Muscle layer of colon (tissue), 2 donors: ENCODE measurements around the gene LRRC55.
"Not testable (repeated sequence)": the region's sequence is repeated elsewhere in the genome, so short reads cannot be mapped to it uniquely, and the experiment has no call there.

Experiments
- H3K27ac ChIP-seq: one replicate; pipeline ENCODE4 v1.7.0; 2013; ENCODE audit warnings: low read depth, mild to moderate bottlenecking, low read length, moderate library complexity
- H3K27me3 ChIP-seq, 2 donors: one replicate each; pipeline ENCODE4 v1.7.0; 2013; ENCODE audit warnings: low read length in 2 of 2, mild to moderate bottlenecking in 2 of 2; ENCODE audit not compliant: insufficient read depth in 2 of 2, control insufficient read depth in 1 of 2
- H3K36me3 ChIP-seq: one replicate; pipeline ENCODE4 v1.7.0; 2013; ENCODE audit warnings: mild to moderate bottlenecking, low read length; ENCODE audit not compliant: insufficient read depth
- H3K4me1 ChIP-seq: one replicate; pipeline ENCODE4 v1.7.0; 2013; ENCODE audit warnings: mild to moderate bottlenecking, low read length; ENCODE audit not compliant: insufficient read depth
- H3K4me3 ChIP-seq, 2 donors: one replicate each; pipeline ENCODE4 v1.7.0; 2013; ENCODE audit warnings: low read length in 2 of 2, low read depth in 1 of 2, mild to moderate bottlenecking in 1 of 2, moderate library complexity in 1 of 2
- H3K9ac ChIP-seq: one replicate; pipeline ENCODE4 v1.7.0; 2013; ENCODE audit warnings: low read length
- H3K9me3 ChIP-seq: one replicate; pipeline ENCODE4 v1.7.0; 2013; ENCODE audit warnings: mild to moderate bottlenecking, low read length
- donor health status: abdominal sarcoma.
- donor health status: Adenocarcinoma of cecum.

LRRC55 gene

DNA sequence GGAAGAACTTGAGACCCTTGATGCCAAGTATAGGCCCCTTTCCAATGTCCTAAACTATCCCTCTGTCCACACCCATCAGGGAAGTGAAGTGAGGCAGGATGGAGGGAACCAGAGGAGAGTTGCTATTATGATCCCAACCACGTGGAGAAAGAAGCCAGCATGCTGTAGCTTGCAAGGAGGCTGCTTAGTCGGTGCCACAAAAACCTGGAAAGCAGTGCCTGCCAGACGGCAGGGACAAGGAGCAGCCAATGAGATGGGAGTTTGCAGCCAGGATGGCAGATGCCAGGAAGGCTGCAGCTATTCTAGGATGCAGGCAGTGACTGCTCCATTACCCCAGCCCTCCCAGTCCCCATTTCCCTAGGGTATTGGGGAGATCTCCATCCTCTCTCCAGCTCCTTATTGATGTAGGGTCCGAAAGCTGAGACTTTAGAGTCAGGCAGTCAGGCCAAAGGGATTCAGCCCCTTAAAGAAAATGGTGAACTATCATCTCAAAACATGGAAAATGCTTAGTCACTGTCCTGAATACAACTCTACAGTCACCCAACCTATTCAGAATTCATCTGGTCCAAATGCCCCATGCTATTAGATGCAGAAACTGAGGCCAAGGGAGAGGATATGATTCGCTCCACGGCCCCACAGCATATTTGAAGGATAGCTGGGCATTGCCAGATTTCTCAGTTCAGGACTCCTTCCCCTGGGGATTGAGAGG is 18.4 kb upstream of the LRRC55 start:
- Histone ChIP-seq H3K9me3 (no peaks in the 10 kb centered on the region), H3K9ac (no peak overlapping the region), H3K36me3 (no peaks in the 10 kb centered on the region), H3K4me3 (no peak overlapping the region), H3K27ac (no peak overlapping the region), H3K4me1 (peaks cover 10% of the 10 kb centered on the region), H3K27me3 (no peaks in the 10 kb centered on the region)

DNA sequence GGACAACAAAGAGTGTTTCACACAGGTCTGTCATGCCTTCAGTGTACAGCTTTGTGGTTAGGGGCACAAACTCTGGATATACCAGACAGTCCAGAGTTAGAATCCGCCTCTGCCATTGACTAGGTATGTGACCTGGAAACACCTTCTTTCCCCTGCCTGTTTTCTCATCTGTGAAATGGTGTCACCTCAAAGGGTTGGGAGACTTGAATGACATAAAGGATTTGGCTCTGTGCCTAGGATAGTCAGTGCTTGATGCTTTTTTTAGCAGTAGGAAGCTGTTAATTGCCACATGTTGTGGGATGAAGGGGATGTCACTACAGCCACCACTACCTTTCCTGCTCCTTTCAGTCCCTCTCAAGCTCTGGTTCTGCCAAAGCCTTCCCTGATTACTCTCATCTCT is 17.4 kb upstream of the LRRC55 start:
- Histone ChIP-seq H3K27ac (no peak overlapping the region), H3K4me3 (no peak overlapping the region), H3K36me3 (no peaks in the 10 kb centered on the region), H3K9me3 (no peaks in the 10 kb centered on the region), H3K4me1 (peaks cover 10% of the 10 kb centered on the region), H3K9ac (no peak overlapping the region), H3K27me3 (no peaks in the 10 kb centered on the region)

DNA sequence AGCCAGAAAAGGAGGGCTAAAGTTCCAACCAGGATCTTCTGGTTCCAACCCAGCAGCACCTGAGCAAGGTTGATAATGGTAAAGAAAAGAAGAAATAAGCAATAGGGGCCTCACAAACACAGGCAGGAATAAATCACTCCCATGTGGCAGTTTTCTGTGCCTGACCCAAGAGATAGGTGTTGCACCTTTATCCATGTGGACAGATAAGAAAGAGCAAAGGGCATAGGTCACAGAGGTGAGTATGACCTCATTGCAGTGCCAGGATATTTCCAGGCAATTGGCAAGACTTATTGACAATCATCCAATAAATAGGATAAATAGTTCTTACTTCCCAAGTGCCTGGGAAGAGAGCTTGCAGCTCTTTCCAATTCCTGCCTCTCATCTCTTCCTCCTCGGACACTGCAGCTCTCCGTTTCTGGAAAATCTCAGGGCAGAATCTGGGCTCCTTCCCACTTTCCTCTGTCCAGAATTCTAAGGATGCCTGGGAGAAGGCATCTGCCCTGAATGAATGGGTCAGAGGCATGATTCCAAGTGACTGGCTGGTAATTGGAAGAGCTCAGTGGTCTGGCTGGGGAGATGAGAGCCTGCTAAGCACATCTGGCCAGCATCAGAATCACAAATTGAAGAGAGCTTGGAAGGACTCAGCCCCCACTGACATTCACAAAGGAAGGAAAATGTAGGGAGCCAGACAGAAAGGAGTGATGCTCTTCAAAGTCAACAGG is 14.5 kb upstream of the LRRC55 start:
- no peak overlapping the region for H3K4me3 ChIP-seq
- H3K27ac ChIP-seq = no peak overlapping the region
- peaks cover 10% of the 10 kb centered on the region for H3K4me1 ChIP-seq

DNA sequence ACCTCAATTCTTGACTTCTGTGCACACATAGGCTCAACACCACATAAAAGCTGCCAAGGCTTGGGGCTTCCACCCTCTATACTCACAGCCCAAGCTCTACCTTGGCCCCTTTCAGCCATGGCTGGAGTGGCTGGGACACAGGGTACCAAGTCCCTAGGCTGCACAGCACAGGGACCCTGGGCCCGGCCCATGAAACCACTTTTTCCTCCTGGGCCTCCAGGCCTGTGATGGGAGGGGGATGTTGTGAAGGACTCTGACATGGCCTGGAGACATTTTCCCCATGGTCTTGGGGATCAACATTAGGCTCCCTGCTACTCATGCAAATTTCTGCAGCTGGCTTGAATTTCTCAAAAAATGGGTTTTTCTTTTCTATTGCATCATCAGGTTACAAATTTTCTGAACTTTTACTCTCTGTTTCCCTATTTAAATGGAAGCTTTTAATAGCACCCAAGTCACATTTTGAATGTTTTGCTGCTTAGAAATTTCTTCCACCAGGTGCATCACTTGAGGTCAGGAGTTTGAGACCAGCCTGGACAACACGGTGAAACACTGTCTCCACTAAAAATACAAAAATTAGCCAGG is 11.9 kb upstream of the LRRC55 start:
- H3K4me3 ChIP-seq, H3K9ac ChIP-seq, H3K27ac ChIP-seq, H3K27me3 ChIP-seq, H3K36me3 ChIP-seq, H3K9me3 ChIP-seq: not testable (repeated sequence)
- H3K4me1 ChIP-seq = peaks cover 10% of the 10 kb centered on the region

More for the DNA sequence above, 14.5 kb upstream of the LRRC55 start:
- Histone ChIP-seq H3K36me3 (no peaks in the 10 kb centered on the region), H3K27me3 (no peaks in the 10 kb centered on the region), H3K9me3 (no peaks in the 10 kb centered on the region), H3K9ac (no peak overlapping the region)

DNA sequence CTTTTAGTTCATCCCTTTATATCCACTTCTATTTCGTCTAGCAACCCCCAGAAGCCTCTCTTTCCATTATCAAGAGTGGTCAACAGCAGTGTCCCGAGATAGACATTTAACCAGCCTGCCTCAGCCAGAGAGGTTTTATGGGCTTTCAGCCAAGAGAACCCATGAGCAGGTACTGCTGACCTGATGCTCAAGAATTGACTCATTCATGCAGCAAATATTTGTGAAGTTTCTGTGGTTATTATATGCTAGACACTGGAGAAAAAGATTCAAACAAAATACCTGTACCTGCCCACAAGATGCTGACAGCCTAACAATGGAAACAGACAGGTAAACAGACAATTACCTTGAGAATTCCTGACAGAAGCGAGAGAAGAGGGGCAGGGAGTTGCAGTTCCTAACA is 9.7 kb upstream of the LRRC55 start:
- Histone ChIP-seq H3K27ac (no peak overlapping the region), H3K27me3 (no peaks in the 10 kb centered on the region), H3K9me3 (no peaks in the 10 kb centered on the region), H3K4me1 (peaks cover 6% of the 10 kb centered on the region), H3K9ac (no peak overlapping the region), H3K4me3 (no peak overlapping the region), H3K36me3 (no peaks in the 10 kb centered on the region)

DNA sequence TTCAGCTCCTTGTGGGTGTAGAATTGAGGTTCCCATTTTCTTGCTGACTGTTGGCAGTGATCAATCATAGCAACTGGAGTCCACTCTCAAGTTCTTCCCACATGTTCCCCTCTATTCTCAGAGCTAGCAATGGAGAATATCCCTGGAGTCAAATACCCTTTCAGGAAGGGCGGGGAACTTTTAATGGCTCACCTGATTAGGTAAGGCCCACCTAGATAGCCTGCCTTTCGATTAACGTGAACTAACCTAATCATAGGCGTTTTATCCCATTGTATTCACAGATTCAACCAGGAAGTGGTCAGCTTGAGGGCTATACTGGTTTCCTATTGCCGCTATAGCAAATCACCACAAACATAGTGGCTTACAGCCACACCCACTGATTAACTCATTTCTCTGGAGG is 7.1 kb upstream of the LRRC55 start:
- no peaks in the 10 kb centered on the region for H3K9me3 ChIP-seq
- H3K27ac ChIP-seq = no peak overlapping the region
- H3K27me3 ChIP-seq = no peaks in the 10 kb centered on the region
- H3K4me1 ChIP-seq = no peaks in the 10 kb centered on the region
- no peak overlapping the region for H3K9ac ChIP-seq
- no peaks in the 10 kb centered on the region for H3K36me3 ChIP-seq
- no peak overlapping the region for H3K4me3 ChIP-seq

DNA sequence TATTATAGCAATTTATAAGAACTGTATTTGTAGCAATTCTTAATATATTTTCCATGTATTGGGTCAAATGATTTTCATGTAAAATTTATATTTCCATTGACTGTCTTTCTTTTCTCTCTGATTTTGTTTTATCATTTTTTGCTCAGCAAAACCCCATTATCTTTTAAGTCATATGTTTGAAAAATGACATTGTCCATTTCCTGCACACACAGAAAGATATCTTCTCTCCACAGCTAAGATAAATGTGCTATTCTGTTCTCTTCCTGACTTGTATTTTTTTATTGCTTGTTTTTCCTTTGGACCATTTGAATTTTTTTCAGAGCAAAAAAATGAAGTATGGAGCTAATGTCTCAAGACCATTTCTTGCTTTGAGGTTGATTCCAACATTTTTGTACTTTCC is 6.3 kb upstream of the LRRC55 start:
- no peak overlapping the region for H3K4me3 ChIP-seq
- H3K4me1 ChIP-seq = no peaks in the 10 kb centered on the region
- no peaks in the 10 kb centered on the region for H3K36me3 ChIP-seq
- no peaks in the 10 kb centered on the region for H3K9me3 ChIP-seq
- no peak overlapping the region for H3K9ac ChIP-seq
- peaks cover 0 to 4% of the 10 kb centered on the region in 2 donors for H3K27me3 ChIP-seq
- no peak overlapping the region for H3K27ac ChIP-seq

DNA sequence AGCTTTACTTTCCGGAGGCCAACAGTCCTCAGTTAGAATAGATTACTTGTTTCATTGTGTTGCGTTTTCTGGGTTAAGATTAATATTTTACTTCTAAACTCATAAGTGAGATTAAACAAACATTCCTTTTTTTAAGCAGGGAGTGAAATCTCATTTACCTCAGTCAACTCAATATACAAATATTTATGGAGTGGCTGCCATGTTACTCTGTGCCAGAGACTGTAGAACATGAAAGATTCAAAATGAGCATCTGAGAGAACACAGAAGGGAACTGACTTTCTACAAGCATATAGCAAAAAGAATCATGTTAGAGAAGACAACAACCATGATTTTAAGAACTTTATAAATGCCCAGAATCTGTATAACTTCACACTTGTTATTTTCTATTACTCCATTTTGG is 3.4 kb upstream of the LRRC55 start:
- Histone ChIP-seq H3K4me3 (no peak overlapping the region), H3K4me1 (no peaks in the 10 kb centered on the region), H3K36me3 (no peaks in the 10 kb centered on the region), H3K9ac (no peak overlapping the region), H3K27ac (no peak overlapping the region), H3K27me3 (peaks cover 0 to 11% of the 10 kb centered on the region in 2 donors), H3K9me3 (no peaks in the 10 kb centered on the region)

DNA sequence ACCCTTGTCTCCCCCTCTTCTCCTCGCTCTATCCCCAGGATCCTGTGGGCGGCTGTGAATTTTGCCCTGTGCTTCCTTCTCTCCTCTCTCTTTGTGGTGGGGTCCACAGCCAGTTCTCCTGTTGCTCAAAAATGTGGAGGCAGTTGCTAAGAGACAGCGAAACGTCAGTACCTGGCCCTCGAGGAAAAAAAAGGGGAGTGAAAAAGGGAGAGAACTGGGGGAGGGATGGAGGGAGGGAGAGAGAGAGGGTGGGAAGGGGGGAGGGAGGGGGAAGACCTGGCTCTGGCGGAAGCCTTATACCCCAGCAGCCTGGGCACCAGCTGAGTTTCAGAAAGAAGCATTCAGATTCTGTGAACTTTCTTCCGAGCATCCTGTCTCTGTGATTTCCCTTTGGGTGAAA is 2.1 kb upstream of the LRRC55 start:
- H3K9ac ChIP-seq = no peak overlapping the region
- H3K4me3 ChIP-seq = no peak overlapping the region

DNA sequence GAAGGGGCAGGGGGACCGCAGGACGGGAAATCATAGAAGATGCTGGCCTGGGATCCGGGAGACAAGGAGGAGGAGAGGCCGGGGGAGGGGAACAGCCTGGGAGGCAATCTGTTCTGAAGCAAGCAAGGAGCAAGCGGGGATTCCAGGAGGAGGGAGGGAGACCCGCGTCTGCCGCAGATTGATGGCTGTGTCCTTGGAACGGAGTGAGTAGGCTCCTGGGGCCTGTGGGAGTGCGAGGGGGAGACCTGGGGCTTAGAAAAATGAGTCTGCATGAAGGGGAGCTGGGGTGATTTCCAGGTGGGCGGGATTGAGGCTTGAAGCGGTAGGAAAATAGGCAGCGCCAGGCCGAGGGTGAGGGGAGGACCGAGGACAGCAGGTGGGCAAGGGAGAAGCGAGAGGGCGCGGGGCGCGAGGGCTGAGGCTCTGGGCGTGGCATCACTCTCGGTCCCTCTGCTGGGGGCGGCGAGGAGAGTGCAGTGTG is 1.6 kb upstream of the LRRC55 start:
- Histone ChIP-seq H3K27me3 (peaks cover 0 to 11% of the 10 kb centered on the region in 2 donors), H3K4me1 (no peaks in the 10 kb centered on the region), H3K4me3 (no peak overlapping the region), H3K9ac (no peak overlapping the region), H3K27ac (no peak overlapping the region), H3K36me3 (no peaks in the 10 kb centered on the region), H3K9me3 (no peaks in the 10 kb centered on the region)

More for the DNA sequence above, 2.1 kb upstream of the LRRC55 start:
- Histone ChIP-seq H3K4me1 (no peaks in the 10 kb centered on the region), H3K36me3 (no peaks in the 10 kb centered on the region), H3K27me3 (peaks cover 0 to 11% of the 10 kb centered on the region in 2 donors), H3K9me3 (no peaks in the 10 kb centered on the region), H3K27ac (no peak overlapping the region)

DNA sequence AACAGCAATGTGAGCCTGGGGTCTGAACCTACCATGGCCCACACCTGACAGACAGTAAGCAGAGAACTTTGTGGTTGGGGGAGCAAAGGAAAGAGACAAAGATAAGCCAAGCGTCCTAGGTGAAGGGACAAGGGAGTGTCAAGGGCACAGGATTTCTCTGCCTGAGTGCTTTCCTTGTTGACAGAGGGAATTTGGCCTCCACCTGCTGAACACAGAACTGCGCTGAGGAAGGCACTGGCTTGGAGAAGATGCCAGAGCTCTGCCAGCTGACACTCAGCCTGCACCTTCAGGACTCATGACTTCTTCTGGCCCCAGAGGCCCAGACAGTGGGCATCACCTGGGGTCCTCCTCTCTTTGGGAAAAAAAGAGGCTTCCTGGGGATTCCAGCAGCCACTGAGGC is 789 bp upstream of the LRRC55 start:
- Histone ChIP-seq H3K27ac (no peak overlapping the region), H3K36me3 (no peaks in the 10 kb centered on the region), H3K4me3 (no peak overlapping the region), H3K9me3 (no peaks in the 10 kb centered on the region), H3K9ac (no peak overlapping the region), H3K4me1 (no peaks in the 10 kb centered on the region), H3K27me3 (peaks cover 0 to 11% of the 10 kb centered on the region in 2 donors)
